ENCODE results near the gene DYSF. TPM values are rescaled to one million over a fixed set of nuclear protein-coding genes. Genes with fewer than 3 reads are reported as not detected.
A peak's percentile ranks its signal among the peaks of the same experiment; 100 is the strongest.

Gene DYSF
- total RNA-seq, 4 donors from 2014 or later: 2.4 to 10.6 (median 4.3) TPM

- intact Hi-C loops (cut with DNase I): no loop called here
- H3K4me3 ChIP-seq: peak overlapping the region; percentile 12 to 59 (median 36)
- H3K27ac ChIP-seq: peak overlapping the region; percentile 65 to 81 (median 78)
- peaks cover 0 to 10% (median 5%) of the 10 kb centered on the region in 3 donors for H3K4me1 ChIP-seq
- H3K36me3 ChIP-seq: peaks cover 0 to 5% (median 0%) of the 10 kb centered on the region in 3 donors
- H3K9me3 ChIP-seq: no peaks in the 10 kb centered on the region
- H3K27me3 ChIP-seq: no peaks in the 10 kb centered on the region
- TF ChIP-seq POLR2A (IDR thresholded peaks at IDR 0.05) (no peak), CTCF (IDR thresholded peaks at IDR 0.05) (no peak)
- 15 to 24% methylated on average over 7 to 8 of the region's 16 CpGs for WGBS, 2 donors
- DNase-seq: no peak
Observed at GRCh38 chr2:71417300-71418202, 35.8 kb upstream of the DYSF start.

GRCh38 chr2:71419145-71419544 is 34.2 kb upstream of the DYSF start:
- whole genome bisulfite sequencing, 2 donors: 91 to 93% methylated on average over 4 of the region's 4 CpGs
- Histone ChIP-seq H3K27me3 (no peaks in the 10 kb centered on the region), H3K9me3 (no peaks in the 10 kb centered on the region), H3K27ac (no peak overlapping the region), H3K4me1 (peaks cover 0 to 16% (median 8%) of the 10 kb centered on the region in 3 donors), H3K36me3 (peaks cover 4 to 21% (median 8%) of the 10 kb centered on the region in 3 donors), H3K4me3 (no peak overlapping the region)
- DNase-seq: no peak
- intact Hi-C loops (cut with DNase I): no loop called here
- TF ChIP-seq POLR2A (IDR thresholded peaks at IDR 0.05): no peak
- TF ChIP-seq CTCF (IDR thresholded peaks at IDR 0.05): no peak

- Histone ChIP-seq H3K9me3 (no peaks in the 10 kb centered on the region), H3K27me3 (no peaks in the 10 kb centered on the region), H3K4me3 (no peak overlapping the region), H3K4me1 (peaks cover 0 to 16% (median 8%) of the 10 kb centered on the region in 3 donors), H3K27ac (no peak overlapping the region), H3K36me3 (peaks cover 4 to 30% (median 8%) of the 10 kb centered on the region in 3 donors)
- no peak for DNase-seq
- WGBS, 2 donors: 43 to 74% methylated on average over 1 of the region's 1 CpG
- TF ChIP-seq POLR2A (IDR thresholded peaks at IDR 0.05) (no peak), CTCF (IDR thresholded peaks at IDR 0.05) (no peak)
- intact Hi-C loops (cut with DNase I): no loop called here
Observed at GRCh38 chr2:71419976-71420375, 33.4 kb upstream of the DYSF start.

GRCh38 chr2:71422786-71423185 is 30.6 kb upstream of the DYSF start:
- WGBS, 2 donors: 74 to 88% methylated on average over 2 of the region's 2 CpGs
- H3K36me3 ChIP-seq: peaks cover 5 to 57% (median 8%) of the 10 kb centered on the region in 3 donors
- no peak overlapping the region for H3K27ac ChIP-seq
- intact Hi-C loops (cut with DNase I): no loop called here
- H3K27me3 ChIP-seq: no peaks in the 10 kb centered on the region
- no peaks in the 10 kb centered on the region for H3K9me3 ChIP-seq
- DNase-seq: no peak
- TF ChIP-seq POLR2A (IDR thresholded peaks at IDR 0.05) (no peak), CTCF (IDR thresholded peaks at IDR 0.05) (no peak)
- peaks cover 0 to 11% (median 4%) of the 10 kb centered on the region in 3 donors for H3K4me1 ChIP-seq
- H3K4me3 ChIP-seq: no peak overlapping the region

GRCh38 chr2:71423817-71424420 is 29.4 kb upstream of the DYSF start:
- intact Hi-C loops (cut with DNase I): no loop called here
- TF ChIP-seq POLR2A (IDR thresholded peaks at IDR 0.05) (no peak), CTCF (IDR thresholded peaks at IDR 0.05) (no peak)
- 85 to 88% methylated on average over 3 of the region's 3 CpGs for WGBS, 2 donors
- peaks cover 0 to 6% (median 4%) of the 10 kb centered on the region in 3 donors for H3K4me1 ChIP-seq
- peaks cover 7 to 68% (median 8%) of the 10 kb centered on the region in 3 donors for H3K36me3 ChIP-seq
- H3K9me3 ChIP-seq: no peaks in the 10 kb centered on the region
- H3K27me3 ChIP-seq: no peaks in the 10 kb centered on the region
- H3K4me3 ChIP-seq: no peak overlapping the region
- DNase-seq: no peak
- H3K27ac ChIP-seq: no peak overlapping the region

All from esophagus squamous epithelium (tissue), 5 donors.